Measurements from ENCODE around the gene TRIM41.

DNA sequence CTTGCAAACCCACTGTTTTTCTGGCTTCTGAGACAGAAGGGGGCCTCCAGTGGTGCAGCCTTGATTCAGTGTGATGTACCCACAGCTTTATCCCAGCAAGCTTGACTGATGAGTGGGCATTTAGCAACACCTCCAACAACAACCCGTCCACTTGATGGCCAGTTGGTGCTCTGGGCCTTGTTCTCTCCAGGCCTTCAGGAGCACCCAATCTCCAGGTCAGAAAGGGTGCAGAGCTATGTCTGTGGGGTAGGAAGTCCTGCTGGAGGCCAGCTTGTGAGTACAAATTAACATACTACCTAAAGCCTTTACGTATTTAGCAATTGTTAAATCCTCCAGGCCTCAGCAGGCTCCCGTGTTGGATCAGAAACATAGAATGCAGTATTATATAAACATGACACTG is 48.0 kb downstream of the TRIM41 start:
- TF ChIP-seq, protein P1, sequence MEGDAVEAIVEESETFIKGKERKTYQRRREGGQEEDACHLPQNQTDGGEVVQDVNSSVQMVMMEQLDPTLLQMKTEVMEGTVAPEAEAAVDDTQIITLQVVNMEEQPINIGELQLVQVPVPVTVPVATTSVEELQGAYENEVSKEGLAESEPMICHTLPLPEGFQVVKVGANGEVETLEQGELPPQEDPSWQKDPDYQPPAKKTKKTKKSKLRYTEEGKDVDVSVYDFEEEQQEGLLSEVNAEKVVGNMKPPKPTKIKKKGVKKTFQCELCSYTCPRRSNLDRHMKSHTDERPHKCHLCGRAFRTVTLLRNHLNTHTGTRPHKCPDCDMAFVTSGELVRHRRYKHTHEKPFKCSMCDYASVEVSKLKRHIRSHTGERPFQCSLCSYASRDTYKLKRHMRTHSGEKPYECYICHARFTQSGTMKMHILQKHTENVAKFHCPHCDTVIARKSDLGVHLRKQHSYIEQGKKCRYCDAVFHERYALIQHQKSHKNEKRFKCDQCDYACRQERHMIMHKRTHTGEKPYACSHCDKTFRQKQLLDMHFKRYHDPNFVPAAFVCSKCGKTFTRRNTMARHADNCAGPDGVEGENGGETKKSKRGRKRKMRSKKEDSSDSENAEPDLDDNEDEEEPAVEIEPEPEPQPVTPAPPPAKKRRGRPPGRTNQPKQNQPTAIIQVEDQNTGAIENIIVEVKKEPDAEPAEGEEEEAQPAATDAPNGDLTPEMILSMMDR (optimal IDR thresholded peaks at IDR 0.05 in 1 of 3, IDR thresholded peaks at IDR 0.05 in 1 of 3, conservative IDR thresholded peaks at IDR 0.05 in 1 of 3; ENCODE audit: extremely low read depth in 1 of 3, insufficient read depth in 2 of 3, low read length in 3 of 3), result no peak
- TF ChIP-seq EZH2 (IDR thresholded peaks at IDR 0.05; ENCODE audit: low read length), result no peak

Data from keratinocyte (primary cell).